Kidney epithelial cell (primary cell): ENCODE results near the gene POLR1A. TPM values are rescaled to one million over a fixed set of nuclear protein-coding genes. Genes with fewer than 3 reads are reported as not detected.

Experiments
- DNase-seq: peaks from one replicate; pipeline ENCODE4 v3.0.0-alpha.2; 2010; ENCODE audit warnings: low read depth
- H3K27me3 ChIP-seq: 2 replicates; pipeline ENCODE4 v1.6.0; 2011; ENCODE audit warnings: low read length; ENCODE audit not compliant: control insufficient read depth, insufficient read depth
- H3K36me3 ChIP-seq: 2 replicates; pipeline ENCODE4 v1.5.1; 2011; ENCODE audit warnings: low read length; ENCODE audit not compliant: control insufficient read depth, insufficient read depth
- H3K4me3 ChIP-seq: 2 replicates; pipeline ENCODE4 v1.5.1; 2011; ENCODE audit warnings: low read depth, mild to moderate bottlenecking, control low read depth, low read length
- CTCF ChIP-seq: IDR thresholded peaks from 2 replicates; pipeline ENCODE4 v1.5.1; 2011; ENCODE audit warnings: mild to moderate bottlenecking, moderate library complexity, low read length, control low read depth, inconsistent platforms; ENCODE audit not compliant: insufficient read depth, poor library complexity, severe bottlenecking
- total RNA-seq: library from RNA; depleted of rRNA; stranded (reverse); fragments of >200 nt; gene quantifications from 2 replicates; pipeline ENCODE4 v1.2.3, GENCODE V29; 2015

The POLR1A gene
- total RNA-seq, 1 donor from 2014 or later = 33.7 TPM

GRCh38 chr2:86027922-86028765, 77.5 kb downstream of the POLR1A start:
- no peak for DNase-seq
- no peak for TF ChIP-seq CTCF
- Histone ChIP-seq H3K36me3 (peaks cover 1% of the 10 kb centered on the region), H3K27me3 (no peaks in the 10 kb centered on the region), H3K4me3 (no peak overlapping the region)

- no peak for DNase-seq
- Histone ChIP-seq H3K4me3 (no peak overlapping the region), H3K36me3 (peaks cover 1% of the 10 kb centered on the region), H3K27me3 (no peaks in the 10 kb centered on the region)
- TF ChIP-seq CTCF = no peak
Measured at GRCh38 chr2:86027196-86027921, 78.3 kb downstream of the POLR1A start.

GRCh38 chr2:86026744-86027065, 79.0 kb downstream of the POLR1A start:
- peaks cover 1% of the 10 kb centered on the region for H3K36me3 ChIP-seq
- TF ChIP-seq CTCF = no peak
- no peaks in the 10 kb centered on the region for H3K27me3 ChIP-seq
- no peak overlapping the region for H3K4me3 ChIP-seq
- no peak for DNase-seq

- Histone ChIP-seq H3K4me3 (no peak overlapping the region), H3K36me3 (peaks cover 1% of the 10 kb centered on the region), H3K27me3 (no peaks in the 10 kb centered on the region)
- DNase-seq = no peak
- no peak for TF ChIP-seq CTCF
Measured at GRCh38 chr2:86025976-86026743, 79.5 kb downstream of the POLR1A start.

GRCh38 chr2:86025229-86025820, 80.4 kb downstream of the POLR1A start:
- no peak for TF ChIP-seq CTCF
- Histone ChIP-seq H3K4me3 (no peak overlapping the region), H3K27me3 (no peaks in the 10 kb centered on the region), H3K36me3 (peaks cover 1% of the 10 kb centered on the region)
- DNase-seq = no peak
